Astrocyte (in vitro differentiated cells and primary cell): Measurements from ENCODE around the gene CDC42EP4.

ENCODE experiments used
- CTCF ChIP-seq: IDR thresholded peaks from 2 replicates; pipeline ENCODE4 v1.5.1; 2011; ENCODE audit warnings: low read depth, mild to moderate bottlenecking, inconsistent platforms, low read length, moderate library complexity; ENCODE audit not compliant: insufficient read depth
- EZH2 ChIP-seq: IDR thresholded peaks from 2 replicates; pipeline ENCODE4 v1.6.1; 2012; ENCODE audit warnings: mild to moderate bottlenecking, low read length, inconsistent platforms; ENCODE audit not compliant: insufficient read depth

- TF ChIP-seq CTCF (no peak), EZH2 (no peak)
Observed at GRCh38 chr17:73349647-73350046, 37.8 kb upstream of the CDC42EP4 start.
